Activated T-helper 1 cell treated with anti-CD3 and anti-CD28 coated beads, Interleukin-2, amount 50 U/mL, for 16 hours (primary cell): ENCODE data around the gene CEP104.

Experiments
- DNase-seq, 2 donors: peaks; one replicate each; pipeline ENCODE4 v3.0.0-alpha.2; 2020; ENCODE audit warnings: low read depth in 1 of 2, low spot score in 1 of 2

The CEP104 gene

DNA sequence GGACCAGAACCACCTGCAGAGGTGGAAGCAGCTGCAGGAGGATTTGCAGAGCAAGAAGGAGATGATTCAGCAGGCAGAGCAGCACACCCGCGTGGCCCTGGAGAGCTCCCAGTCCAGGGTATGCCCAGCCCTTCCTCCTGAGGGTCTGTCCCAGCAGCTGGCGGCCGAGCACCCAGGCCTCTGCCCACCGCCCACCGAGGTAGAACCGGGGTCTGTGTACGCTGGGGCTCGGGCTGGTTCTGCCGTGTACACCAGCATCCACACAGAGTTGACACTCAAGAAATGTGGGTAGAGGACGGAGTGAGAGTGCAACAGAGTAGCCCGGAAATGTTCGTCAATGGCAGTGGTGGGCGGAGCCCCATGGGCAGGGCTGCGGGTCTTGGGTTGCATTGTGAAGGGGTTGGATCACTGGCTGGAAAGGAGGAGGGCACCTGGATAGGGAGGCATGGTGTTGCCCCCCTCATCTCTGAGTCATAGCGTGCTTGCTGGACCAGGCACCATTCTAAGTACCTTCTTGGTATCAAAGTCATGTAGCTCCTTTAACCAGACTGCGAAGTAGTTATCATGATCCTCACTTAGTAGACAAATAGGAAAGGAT, 89.6 kb downstream of the CEP104 start:
- DNase-seq: no peak

DNA sequence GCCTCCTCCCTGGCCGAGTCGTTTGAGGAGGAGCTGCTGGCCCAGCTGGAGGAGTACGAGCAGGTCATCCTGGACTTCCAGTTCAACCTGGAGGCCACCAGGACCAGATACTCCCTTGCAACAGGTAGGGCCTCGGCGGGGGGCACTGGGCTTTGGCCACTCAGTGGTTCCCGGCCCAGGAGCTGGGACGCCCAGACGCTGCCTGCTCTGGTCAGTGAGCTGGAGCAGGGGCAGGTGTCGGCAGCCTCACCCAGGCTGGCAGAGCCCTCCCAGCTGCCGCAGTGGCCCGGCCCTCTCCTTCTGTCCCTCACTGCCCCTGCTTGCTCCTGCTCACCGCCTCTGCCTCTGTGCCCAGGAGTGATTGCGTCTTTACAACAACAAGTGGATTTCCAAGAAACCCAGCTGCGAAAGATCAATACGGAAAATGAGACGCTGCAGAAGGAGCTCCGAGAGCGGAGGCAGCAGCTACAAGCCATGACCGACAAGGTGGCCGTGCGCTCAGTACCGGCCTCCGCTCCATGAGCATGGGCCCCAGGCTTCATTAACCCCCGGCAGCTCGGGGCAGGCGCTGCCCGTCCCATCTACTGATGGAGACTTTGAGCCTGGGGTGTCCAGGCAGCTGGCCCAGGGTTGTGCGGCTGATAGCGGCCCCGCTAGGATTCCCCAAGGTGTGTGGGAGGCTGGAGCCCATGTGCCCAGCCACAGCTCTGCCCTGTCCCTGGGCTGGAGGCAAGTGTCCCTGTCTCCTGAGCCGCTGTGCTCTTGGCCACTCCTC, 93.5 kb downstream of the CEP104 start:
- no peak for DNase-seq

DNA sequence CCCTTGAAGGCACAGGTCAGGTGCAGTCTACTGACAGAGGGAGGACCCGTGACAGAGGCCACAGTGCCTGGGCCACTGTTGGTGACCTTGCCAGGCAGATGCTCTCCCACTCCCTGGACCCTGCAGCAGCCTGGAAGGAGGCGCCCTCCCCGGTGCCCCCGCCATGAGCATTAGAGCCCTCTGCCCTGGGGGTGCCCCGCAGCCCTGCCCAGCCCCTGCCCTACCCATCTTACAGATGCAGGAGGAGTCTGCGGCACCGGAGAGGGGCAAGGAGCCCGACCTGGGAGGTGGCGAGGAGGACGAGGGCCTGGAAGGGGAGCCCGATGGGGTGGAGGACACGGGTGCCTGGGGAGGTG, 94.2 kb downstream of the CEP104 start:
- no peak for DNase-seq

DNA sequence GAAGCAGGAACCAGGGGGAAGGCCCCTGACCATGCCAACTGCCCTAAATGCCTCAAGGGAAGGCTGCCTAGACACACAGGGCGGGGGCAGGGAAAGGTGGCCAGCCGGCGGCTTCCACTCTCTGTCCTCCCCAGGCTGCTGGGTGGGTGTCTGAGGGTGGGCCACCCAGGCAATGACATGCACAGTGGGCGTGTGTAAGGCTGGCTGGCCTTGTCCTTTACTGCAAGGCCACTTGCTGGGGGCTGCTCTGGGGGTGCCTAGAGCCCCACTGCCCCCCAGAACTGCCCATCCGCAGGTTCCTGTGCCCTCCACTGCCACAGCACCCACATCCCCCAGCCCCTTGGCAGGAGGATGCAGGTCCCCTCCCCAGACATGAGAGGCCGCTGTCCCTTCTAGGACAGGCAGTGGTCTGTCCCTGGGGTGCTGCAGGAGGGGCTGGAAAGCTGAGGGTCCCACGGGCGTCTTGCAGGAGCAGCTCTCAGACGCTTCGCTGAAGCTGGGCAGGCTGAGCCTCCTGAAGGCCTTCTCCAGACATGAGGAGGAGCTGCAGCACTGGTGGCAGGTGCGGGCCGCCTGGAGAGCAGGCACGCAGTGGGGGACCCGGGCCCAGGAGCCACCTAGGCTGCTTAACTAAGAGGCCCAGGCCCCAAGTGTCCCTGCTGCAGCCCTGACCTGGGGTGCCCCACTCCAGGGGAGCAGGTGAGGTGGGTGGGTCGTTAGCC, 94.7 kb downstream of the CEP104 start:
- DNase-seq: no peak
